ENCODE measurements around the gene MRPS18A. TPM values are rescaled to one million over a fixed set of nuclear protein-coding genes. Genes with fewer than 3 reads are reported as not detected.

Gene MRPS18A
- total and polyA plus RNA-seq, 2 donors (not counting 3 experiments of a cell fraction or from before 2014, with no cell fraction given): 39.8 to 83.8 TPM

DNA sequence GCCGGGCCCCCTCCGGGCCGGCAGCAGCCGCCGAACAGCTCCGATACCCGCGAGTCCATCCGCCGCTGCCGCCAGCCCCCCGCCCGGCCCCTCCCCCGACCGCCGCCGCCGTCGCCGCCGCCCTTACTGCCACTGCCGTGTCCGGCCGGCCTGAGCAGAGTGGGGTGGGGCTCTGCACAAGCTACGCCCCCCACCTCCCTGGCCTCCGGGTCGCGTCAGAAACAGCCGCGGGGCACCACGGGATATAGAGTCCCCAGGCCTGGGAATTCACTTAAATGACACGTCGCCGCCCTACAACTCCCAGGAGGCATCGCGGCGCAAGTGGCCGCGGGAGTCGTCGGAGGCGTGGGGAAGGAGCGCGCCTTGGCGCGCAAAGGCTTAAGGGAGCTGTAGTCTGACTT lies 58.5 kb downstream of the MRPS18A start, which contains the start of gene GTPBP2:
TSS of gene GTPBP2 (minus strand) at position 161 of the 401 bp plus-strand sequence. CDS start at position 59, 102 bp downstream.
- Histone ChIP-seq H3K9ac (replicated peaks; ENCODE audit: extremely low read depth, insufficient read depth, low read length) (peak within 1 kb of the TSS; percentile 98), H4K20me1 (replicated peaks; ENCODE audit: control insufficient read depth, extremely low read depth, insufficient read depth, low read length) (no peaks in the 10 kb centered on the region), H3K4me2 (ENCODE audit: insufficient read depth, low read length) (peak within 1 kb of the TSS; percentile 70), H3K9me1 (replicated peaks; ENCODE audit: control insufficient read depth, extremely low read depth, insufficient read depth, low read length) (no peaks in the 10 kb centered on the region), H3K4me3 (replicated peaks in 1 of 3; ENCODE audit: insufficient read depth in 1 of 3, low read depth in 1 of 3, low read length in 3 of 3) (peak within 1 kb of the TSS; percentile 89 to 93 (median 93)), H3K27ac (ENCODE audit: insufficient read depth, low read depth, low read length) (peak within 1 kb of the TSS; percentile 88), H2AFZ (ENCODE audit: low read depth, low read length) (peak within 1 kb of the TSS; percentile 74), H3K27me3 (ENCODE audit: control insufficient read depth in 2 of 2, insufficient read depth in 2 of 2, low read length in 2 of 2) (no peaks in the 10 kb centered on the region), H3K4me1 (ENCODE audit: control insufficient read depth, extremely low read depth, insufficient read depth, low read length) (peaks cover 25% of the 10 kb centered on the region), H3K9me3 (replicated peaks; ENCODE audit: control insufficient read depth, insufficient read depth, low read length) (no peaks in the 10 kb centered on the region), H3K36me3 (ENCODE audit: control insufficient read depth in 2 of 2, extremely low read depth in 1 of 2, insufficient read depth in 2 of 2, low read length in 2 of 2) (peaks cover 10 to 17% of the 10 kb centered on the region in 2 experiments), H3K79me2 (ENCODE audit: control insufficient read depth, insufficient read depth, low read length) (peaks cover 27% of the 10 kb centered on the region)
- FAIRE-seq (peak; percentile 97), DNase-seq (ENCODE audit: low read depth, low spot score) (peak; percentile 100)
- intact Hi-C loops (cut with micrococcal nuclease) (loop anchor here (1.0 to 5.0 kb wide), 2 partner anchors 21 to 202 kb away; partner anchors contain the start of gene ABCC10), dilution Hi-C loops (cut with MboI; ENCODE audit: extremely low pct_ligation_motif_present, low sequenced_read_pairs) (no loop called here)
- ChIA-PET CTCF (interaction anchor here (0.7 to 1.8 kb wide), 9 partner anchors 10 to 467 kb away, joined by 3 to 12 read pairs (median 4); no protein-coding TSS in a partner anchor), POLR2A (interaction anchor here (0.6 to 1.2 kb wide), 6 partner anchors 9 to 141 kb away, joined by 4 to 8 read pairs (median 4); partner anchors contain the start of genes POLH, RSPH9, VEGFA and XPO5)
- BruUV-seq (replicated peaks): no TSS peak
- TF ChIP-seq EZH2 (IDR thresholded peaks at IDR 0.05; ENCODE audit: borderline replicate concordance, low read depth, low read length, severe bottlenecking) (no peak), POLR2AphosphoS5 (IDR thresholded peaks at IDR 0.05; ENCODE audit: insufficient read depth, low read depth, low read length) (peak; percentile 41)

DNA sequence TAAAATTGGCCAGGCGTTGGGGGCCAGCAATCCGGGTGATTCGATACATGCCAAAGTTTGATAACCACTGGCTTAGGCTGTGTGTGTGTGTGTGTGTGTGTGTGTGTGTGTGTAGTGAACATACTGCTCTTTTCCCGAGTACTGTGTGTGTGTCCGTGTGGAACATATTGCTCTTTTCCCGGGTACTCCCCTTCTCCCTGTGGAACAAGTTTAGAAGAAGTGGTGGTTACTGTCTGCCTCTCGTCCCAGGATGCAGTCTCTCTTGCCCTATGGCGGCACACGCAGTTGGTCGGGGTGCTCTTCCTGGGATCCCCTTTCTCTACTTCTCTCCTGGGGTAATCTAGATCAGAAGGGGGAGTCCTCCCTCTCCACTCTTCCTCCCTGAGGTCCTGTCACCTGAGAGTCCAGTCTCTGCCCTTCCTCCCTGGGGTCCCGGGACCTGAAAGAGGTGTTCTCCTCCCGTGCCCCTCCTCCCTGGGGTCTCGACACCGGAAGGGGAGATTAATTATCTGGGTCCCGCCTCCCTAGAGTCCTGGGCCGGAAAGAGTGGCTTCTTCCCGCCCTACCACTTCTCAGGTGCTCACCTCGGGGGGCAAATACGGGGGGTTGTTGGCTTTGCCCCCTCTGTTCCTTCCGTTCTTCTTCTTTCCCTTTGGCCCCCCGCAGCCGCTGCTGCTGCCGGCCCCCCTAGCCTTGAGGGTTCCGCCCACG lies 59.0 kb downstream of the MRPS18A start:
- DNase-seq (ENCODE audit: low read depth, low spot score) (peak; percentile 32), FAIRE-seq (peak; percentile 81)
- no peaks in the 10 kb centered on the region for H3K27me3 ChIP-seq (ENCODE audit: control insufficient read depth in 2 of 2, insufficient read depth in 2 of 2, low read length in 2 of 2)
- TF ChIP-seq JUN (IDR thresholded peaks at IDR 0.05; ENCODE audit: borderline replicate concordance, insufficient read depth, insufficient read length, low read depth) (no peak), MYC (IDR thresholded peaks at IDR 0.05; ENCODE audit: low read depth, low read length) (no peak), POLR2A (IDR thresholded peaks at IDR 0.05; ENCODE audit: low read depth, low read length) (no peak), FOS (IDR thresholded peaks at IDR 0.05; ENCODE audit: borderline replicate concordance, insufficient read depth, low read length) (no peak), CTCF (IDR thresholded peaks at IDR 0.05; ENCODE audit: extremely low read depth in 1 of 2, insufficient read depth in 1 of 2, low read depth in 1 of 2, low read length in 2 of 2) (no peak), EZH2 (IDR thresholded peaks at IDR 0.05; ENCODE audit: borderline replicate concordance, low read depth, low read length, severe bottlenecking) (no peak), POLR2AphosphoS5 (IDR thresholded peaks at IDR 0.05; ENCODE audit: insufficient read depth, low read depth, low read length) (no peak), GATA2 (IDR thresholded peaks at IDR 0.05; ENCODE audit: insufficient read depth, insufficient read length, low read depth, low read length) (no peak)
- TF ChIP-seq, protein P1, sequence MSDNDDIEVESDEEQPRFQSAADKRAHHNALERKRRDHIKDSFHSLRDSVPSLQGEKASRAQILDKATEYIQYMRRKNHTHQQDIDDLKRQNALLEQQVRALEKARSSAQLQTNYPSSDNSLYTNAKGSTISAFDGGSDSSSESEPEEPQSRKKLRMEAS (IDR thresholded peaks at IDR 0.05; ENCODE audit: insufficient read depth, insufficient read length): no peak
- peak overlapping the region; percentile 89 to 93 (median 93) for H3K4me3 ChIP-seq (replicated peaks in 1 of 3; ENCODE audit: insufficient read depth in 1 of 3, low read depth in 1 of 3, low read length in 3 of 3)
- dilution Hi-C loops (cut with MboI; ENCODE audit: extremely low pct_ligation_motif_present, low sequenced_read_pairs) (no loop called here), intact Hi-C loops (cut with micrococcal nuclease) (loop anchor here (1.0 to 5.0 kb wide), 2 partner anchors 20 to 201 kb away; partner anchors contain the start of gene ABCC10)
- no peaks in the 10 kb centered on the region for H3K9me3 ChIP-seq (replicated peaks; ENCODE audit: control insufficient read depth, insufficient read depth, low read length)
- H3K4me2 ChIP-seq (ENCODE audit: insufficient read depth, low read length): peak overlapping the region; percentile 70
- ChIA-PET CTCF (interaction anchor here (0.7 to 1.8 kb wide), 6 partner anchors 20 to 468 kb away, joined by 3 to 12 read pairs (median 4); no protein-coding TSS in a partner anchor), POLR2A (interaction anchor here (0.6 to 1.2 kb wide), 4 partner anchors 18 to 142 kb away, joined by 4 to 8 read pairs (median 4); partner anchors contain the start of genes MRPS18A and VEGFA)
- peaks cover 27% of the 10 kb centered on the region for H3K79me2 ChIP-seq (ENCODE audit: control insufficient read depth, insufficient read depth, low read length)
- peak overlapping the region; percentile 1 for H2AFZ ChIP-seq (ENCODE audit: low read depth, low read length)
- peaks cover 14 to 22% of the 10 kb centered on the region in 2 experiments for H3K36me3 ChIP-seq (ENCODE audit: control insufficient read depth in 2 of 2, extremely low read depth in 1 of 2, insufficient read depth in 2 of 2, low read length in 2 of 2)
- no peaks in the 10 kb centered on the region for H3K9me1 ChIP-seq (replicated peaks; ENCODE audit: control insufficient read depth, extremely low read depth, insufficient read depth, low read length)
- no peaks in the 10 kb centered on the region for H4K20me1 ChIP-seq (replicated peaks; ENCODE audit: control insufficient read depth, extremely low read depth, insufficient read depth, low read length)
- H3K9ac ChIP-seq (replicated peaks; ENCODE audit: extremely low read depth, insufficient read depth, low read length): peak overlapping the region; percentile 98
- peak overlapping the region; percentile 88 for H3K27ac ChIP-seq (ENCODE audit: insufficient read depth, low read depth, low read length)
- no TSS peak for BruUV-seq (replicated peaks)
- peaks cover 25% of the 10 kb centered on the region for H3K4me1 ChIP-seq (ENCODE audit: control insufficient read depth, extremely low read depth, insufficient read depth, low read length)
